Neuronal stem cell (in vitro differentiated cells): ENCODE results near the gene TOP3B.

Source experiments
- DNase-seq: peaks from one replicate; pipeline ENCODE4 v3.0.0-alpha.2; 2013; ENCODE audit warnings: low spot score
- H2AFZ ChIP-seq: one replicate; pipeline ENCODE4 v1.6.1; 2013; ENCODE audit warnings: mild to moderate bottlenecking, low read length, inconsistent platforms
- H2AK5ac ChIP-seq: 2 replicates; pipeline ENCODE4 v1.6.1; 2013; ENCODE audit warnings: low read depth, mild to moderate bottlenecking, inconsistent platforms, low read length, moderate library complexity, mixed read lengths
- H2BK120ac ChIP-seq: 2 replicates; pipeline ENCODE4 v1.6.1; 2013; ENCODE audit warnings: low read depth, mild to moderate bottlenecking, inconsistent platforms, low read length, moderate library complexity, mixed read lengths
- H2BK12ac ChIP-seq: one replicate; pipeline ENCODE4 v1.6.1; 2013; ENCODE audit warnings: low read length, inconsistent platforms
- H2BK15ac ChIP-seq: 2 replicates; pipeline ENCODE4 v1.6.1; 2013; ENCODE audit warnings: mild to moderate bottlenecking, low read length, inconsistent platforms, mixed read lengths
- H2BK5ac ChIP-seq: one replicate; pipeline ENCODE4 v1.6.1; 2013; ENCODE audit warnings: inconsistent platforms, mild to moderate bottlenecking, low read length, moderate library complexity
- H3K14ac ChIP-seq: one replicate; pipeline ENCODE4 v1.6.1; 2013; ENCODE audit warnings: low read length, inconsistent platforms
- H3K18ac ChIP-seq: 2 replicates; pipeline ENCODE4 v1.6.1; 2013; ENCODE audit warnings: low read length, inconsistent platforms
- H3K23ac ChIP-seq: 2 replicates; pipeline ENCODE4 v1.6.1; 2013; ENCODE audit warnings: low read depth, mild to moderate bottlenecking, mixed read lengths, low read length, inconsistent platforms; ENCODE audit not compliant: poor library complexity
- H3K27ac ChIP-seq: replicated peaks from 3 replicates; pipeline ENCODE4 v1.5.1; 2013; ENCODE audit warnings: low read length, inconsistent platforms
- H3K27me3 ChIP-seq, 3 experiments: 2 replicates each; pipeline ENCODE4 v1.6.1; 2013; ENCODE audit warnings: low read length in 3 of 3, mild to moderate bottlenecking in 2 of 3, inconsistent platforms in 1 of 3, low read depth in 1 of 3, mixed read lengths in 1 of 3, moderate library complexity in 1 of 3; ENCODE audit not compliant: control insufficient read depth in 3 of 3, insufficient read depth in 3 of 3
- H3K36me3 ChIP-seq, 2 donors: replicated peaks in 1 of 2; 2 replicates each; pipeline ENCODE4 v1.6.1; 2013; ENCODE audit warnings: low read length in 2 of 2; ENCODE audit not compliant: control insufficient read depth in 2 of 2, insufficient read depth in 2 of 2
- H3K4ac ChIP-seq: 2 replicates; pipeline ENCODE4 v1.6.1; 2013; ENCODE audit warnings: inconsistent platforms, mild to moderate bottlenecking, low read length, moderate library complexity
- H3K4me1 ChIP-seq, 2 donors: 1 replicate in 1 of 2; 2 replicates in 1 of 2; pipeline ENCODE4 v1.6.1; 2013; ENCODE audit warnings: low read length in 2 of 2, low read depth in 1 of 2; ENCODE audit not compliant: control insufficient read depth in 2 of 2, insufficient read depth in 1 of 2
- H3K4me2 ChIP-seq: one replicate; pipeline ENCODE4 v1.6.1; 2013; ENCODE audit warnings: mild to moderate bottlenecking, low read length, inconsistent platforms; ENCODE audit not compliant: insufficient read depth, poor library complexity, severe bottlenecking
- H3K4me3 ChIP-seq, 2 donors: 2 replicates each; pipeline ENCODE4 v1.5.1; 2013; ENCODE audit warnings: low read length in 2 of 2, mild to moderate bottlenecking in 2 of 2, inconsistent platforms in 1 of 2, moderate library complexity in 1 of 2
- H3K79me1 ChIP-seq: one replicate; pipeline ENCODE4 v1.6.1; 2013; ENCODE audit warnings: low read depth, mild to moderate bottlenecking, inconsistent platforms, low read length, moderate library complexity
- H3K9ac ChIP-seq: one replicate; pipeline ENCODE4 v1.6.1; 2013; ENCODE audit warnings: mild to moderate bottlenecking, low read depth, low read length, inconsistent platforms; ENCODE audit not compliant: poor library complexity
- H3K9me3 ChIP-seq, 2 donors: replicated peaks in 1 of 2; 2 replicates each; pipeline versions ENCODE3 to v1.6.1; 2013; ENCODE audit warnings: low read length in 2 of 2, mild to moderate bottlenecking in 2 of 2, inconsistent platforms in 1 of 2, low read depth in 1 of 2, mixed read lengths in 1 of 2, moderate library complexity in 1 of 2; ENCODE audit not compliant: control insufficient read depth in 2 of 2, insufficient read depth in 1 of 2
- H4K8ac ChIP-seq: one replicate; pipeline ENCODE4 v1.6.1; 2013; ENCODE audit warnings: low read depth, mild to moderate bottlenecking, inconsistent platforms, low read length, moderate library complexity
- H4K91ac ChIP-seq: one replicate; pipeline ENCODE4 v1.6.1; 2013; ENCODE audit warnings: low read length, low read depth, mild to moderate bottlenecking, inconsistent platforms; ENCODE audit not compliant: poor library complexity
- WGBS, 2 donors: extraction: QIAGEN DNeasy Blood & Tissue Kit; methylation state at CpG; one replicate each; pipeline ENCODE4 v1.1.7; 2013; ENCODE audit warnings: missing lambda C conversion rate in 2 of 2, mixed read lengths in 1 of 2; ENCODE audit not compliant: insufficient read length in 2 of 2, insufficient replicate concordance in 1 of 2; ENCODE audit errors: extremely low coverage in 2 of 2; 5-methylcytosine and 5-hydroxymethylcytosine counted together

TOP3B gene

DNA sequence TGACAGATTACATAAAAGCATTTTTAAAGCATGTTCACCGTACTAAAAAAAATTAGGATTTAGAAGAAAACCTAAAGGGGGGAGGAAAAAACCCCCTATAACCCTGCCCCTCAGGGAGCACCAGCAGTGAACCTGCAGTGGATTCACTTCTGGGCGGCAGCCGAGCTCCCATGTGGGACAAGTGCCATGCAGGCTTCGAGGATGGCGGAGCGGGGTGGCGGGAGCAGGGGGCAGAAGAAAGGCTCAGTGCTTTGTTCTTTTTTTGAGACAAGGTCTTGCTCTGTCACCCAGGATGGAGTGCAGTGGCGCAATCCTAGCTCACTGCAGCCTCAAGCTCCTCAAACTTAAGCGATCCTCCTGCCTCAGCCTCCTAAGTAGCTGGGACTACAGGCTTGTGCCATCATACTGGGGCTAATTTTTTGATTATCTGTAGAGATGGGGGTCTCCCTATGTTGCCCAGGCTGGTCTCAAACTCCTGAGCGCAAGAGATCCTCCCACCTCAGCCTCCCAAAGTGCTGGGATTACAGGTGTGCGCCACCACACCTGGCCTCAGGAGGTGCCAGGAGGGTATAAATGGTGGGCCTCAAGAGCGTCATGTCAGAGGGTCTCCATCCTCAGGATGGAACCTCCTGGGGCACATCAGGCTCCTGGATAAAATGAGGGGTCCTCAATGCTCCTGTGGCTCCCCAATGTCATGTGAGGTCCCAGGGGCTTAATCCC is 64.0 kb downstream of the TOP3B start:
- Histone ChIP-seq H3K9me3 (no peaks in the 10 kb centered on the region), H3K23ac (peak overlapping the region; percentile 43), H3K4me1 (peaks cover 12 to 31% of the 10 kb centered on the region in 2 donors), H4K91ac (no peak overlapping the region), H3K27me3 (no peaks in the 10 kb centered on the region), H3K4me2 (no peak overlapping the region), H3K4ac (no peak overlapping the region), H3K4me3 (no peak overlapping the region), H3K14ac (no peak overlapping the region), H2BK120ac (no peak overlapping the region), H3K36me3 (peaks cover 0 to 5% of the 10 kb centered on the region in 2 donors), H2BK15ac (no peak overlapping the region), H2AK5ac (peak overlapping the region; percentile 36), H3K27ac (no peak overlapping the region), H3K79me1 (no peaks in the 10 kb centered on the region), H3K9ac (no peak overlapping the region), H3K18ac (no peak overlapping the region), H2BK5ac (no peak overlapping the region), H4K8ac (no peak overlapping the region), H2BK12ac (no peak overlapping the region), H2AFZ (no peak overlapping the region)
- no CpG with 5 or more reads among the region's 12 CpGs for WGBS, 2 donors
- no peak for DNase-seq

- Histone ChIP-seq H4K8ac (no peak overlapping the region), H3K9me3 (no peaks in the 10 kb centered on the region), H2AFZ (no peak overlapping the region), H4K91ac (no peak overlapping the region), H3K4me2 (no peak overlapping the region), H2BK120ac (no peak overlapping the region), H3K4me1 (peaks cover 12 to 31% of the 10 kb centered on the region in 2 donors), H3K36me3 (no peaks in the 10 kb centered on the region), H3K79me1 (no peaks in the 10 kb centered on the region), H3K14ac (no peak overlapping the region), H2BK15ac (no peak overlapping the region), H2BK12ac (no peak overlapping the region), H3K27ac (no peak overlapping the region), H3K4me3 (no peak overlapping the region), H3K18ac (no peak overlapping the region), H3K27me3 (no peaks in the 10 kb centered on the region), H2AK5ac (peak overlapping the region; percentile 16), H3K4ac (no peak overlapping the region), H3K23ac (peak overlapping the region; percentile 29), H2BK5ac (no peak overlapping the region), H3K9ac (no peak overlapping the region)
- no CpG with 5 or more reads among the region's 6 CpGs for WGBS, 2 donors
- DNase-seq = no peak
Measured at GRCh38 chr22:21917959-21918261, 64.7 kb downstream of the TOP3B start.

DNA sequence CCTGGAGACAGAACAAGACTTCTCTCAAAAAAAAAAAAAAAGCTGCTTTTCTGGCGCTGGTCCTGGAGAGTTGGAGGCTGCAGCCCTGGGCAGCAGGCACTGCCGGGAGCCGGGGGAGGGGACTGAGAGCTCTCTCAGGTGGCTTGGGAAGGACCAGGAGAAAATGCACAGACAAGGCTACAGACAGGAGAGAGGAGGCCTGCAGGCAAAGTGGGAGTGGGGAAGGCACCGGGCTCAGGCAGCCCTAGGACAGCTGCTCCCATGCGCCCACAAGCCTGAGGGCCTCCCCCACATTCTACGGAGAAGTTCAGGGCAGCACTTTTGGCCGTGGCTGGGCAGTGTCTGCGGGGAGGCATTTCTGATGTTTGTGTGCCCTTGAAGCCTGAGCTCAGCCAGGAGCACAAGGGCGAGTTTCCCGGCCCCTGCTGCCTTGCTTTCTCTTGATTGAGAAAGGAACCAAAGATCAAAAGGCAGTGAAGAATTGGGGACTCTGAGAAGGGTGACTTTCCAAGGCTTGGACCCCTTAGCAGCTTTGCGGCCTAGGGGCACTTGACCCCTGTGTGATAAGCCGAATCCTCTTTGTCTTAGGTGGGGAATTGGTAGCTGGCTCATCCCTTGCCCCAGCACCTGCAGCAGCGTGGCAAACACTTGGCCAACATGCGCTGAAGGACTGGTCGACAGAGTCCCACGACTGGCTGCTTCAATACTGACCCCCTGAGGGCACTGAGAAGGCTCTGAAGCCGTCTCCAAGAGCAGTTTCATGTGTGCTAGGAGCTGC is 65.2 kb downstream of the TOP3B start:
- Histone ChIP-seq H3K23ac (peak overlapping the region; percentile 29), H4K91ac (no peak overlapping the region), H3K18ac (peak overlapping the region; percentile 7), H2AK5ac (peak overlapping the region; percentile 16), H3K9ac (no peak overlapping the region), H3K27me3 (no peaks in the 10 kb centered on the region), H2BK120ac (no peak overlapping the region), H3K4me2 (no peak overlapping the region), H3K4me1 (peaks cover 12 to 31% of the 10 kb centered on the region in 2 donors), H4K8ac (no peak overlapping the region), H3K27ac (no peak overlapping the region), H2BK15ac (no peak overlapping the region), H2BK5ac (no peak overlapping the region), H3K36me3 (no peaks in the 10 kb centered on the region), H2AFZ (peak overlapping the region; percentile 43), H3K4ac (no peak overlapping the region), H3K4me3 (no peak overlapping the region), H3K9me3 (no peaks in the 10 kb centered on the region), H3K79me1 (no peaks in the 10 kb centered on the region), H2BK12ac (no peak overlapping the region), H3K14ac (peak overlapping the region; percentile 63)
- DNase-seq = no peak
- WGBS, 2 donors = no CpG with 5 or more reads among the region's 17 CpGs

GRCh38 chr22:21916309-21916918 is 66.2 kb downstream of the TOP3B start:
- WGBS, 2 donors = no CpG with 5 or more reads among the region's 4 CpGs
- no peak overlapping the region for H2BK5ac ChIP-seq

More at GRCh38 chr22:21916309-21916918, 66.2 kb downstream of the TOP3B start:
- H3K36me3 ChIP-seq = no peaks in the 10 kb centered on the region
- H3K14ac ChIP-seq = no peak overlapping the region
- no peaks in the 10 kb centered on the region for H3K79me1 ChIP-seq
- no peaks in the 10 kb centered on the region for H3K27me3 ChIP-seq
- peak overlapping the region; percentile 38 for H3K9ac ChIP-seq
- H2BK12ac ChIP-seq = no peak overlapping the region
- no peak overlapping the region for H3K4me3 ChIP-seq
- DNase-seq = no peak
- no peak overlapping the region for H4K8ac ChIP-seq
- H3K27ac ChIP-seq = no peak overlapping the region
- H3K23ac ChIP-seq = peak overlapping the region; percentile 25
- no peak overlapping the region for H3K18ac ChIP-seq
- no peak overlapping the region for H2AK5ac ChIP-seq
- no peak overlapping the region for H2BK120ac ChIP-seq
- H2BK15ac ChIP-seq = no peak overlapping the region
- H3K9me3 ChIP-seq = no peaks in the 10 kb centered on the region
- no peak overlapping the region for H4K91ac ChIP-seq
- H2AFZ ChIP-seq = no peak overlapping the region
- no peak overlapping the region for H3K4ac ChIP-seq
- H3K4me1 ChIP-seq = peaks cover 12 to 28% of the 10 kb centered on the region in 2 donors
- no peak overlapping the region for H3K4me2 ChIP-seq
